ENCODE measurements around the gene CST7.
"Not testable (repeated sequence)": the region's sequence is repeated elsewhere in the genome, so short reads cannot be mapped to it uniquely, and the experiment has no call there.

The CST7 gene

GRCh38 chr20:24987873-24988835 is 39.1 kb downstream of the CST7 start:
- DNase-seq: no peak

- DNase-seq: no peak
Observed at GRCh38 chr20:24989162-24989561, 40.1 kb downstream of the CST7 start.

- no peak for DNase-seq
Observed at GRCh38 chr20:24990810-24991252, 41.8 kb downstream of the CST7 start.

GRCh38 chr20:24991897-24992486 is 42.9 kb downstream of the CST7 start:
- DNase-seq: no peak

- DNase-seq: peak; percentile 78
Observed at GRCh38 chr20:24992487-24993205, 43.6 kb downstream of the CST7 start, which contains the start of gene APMAP. Gene APMAP (minus strand): TSS chr20:24992751. CDS start chr20:24992688, 63 bp downstream.

GRCh38 chr20:24993337-24994185 is 44.5 kb downstream of the CST7 start:
- peak; percentile 62 for DNase-seq

GRCh38 chr20:24994186-24994465 is 45.1 kb downstream of the CST7 start:
- no peak for DNase-seq

- peak; percentile 74 for DNase-seq
Observed at GRCh38 chr20:24994470-24995368, 45.6 kb downstream of the CST7 start.

GRCh38 chr20:24995741-24996448 is 46.8 kb downstream of the CST7 start:
- no peak for DNase-seq

- DNase-seq: no peak
Observed at GRCh38 chr20:24996449-24997377, 47.6 kb downstream of the CST7 start.

- no peak for DNase-seq
Observed at GRCh38 chr20:24998121-24998520, 49.1 kb downstream of the CST7 start.

GRCh38 chr20:24998631-24999445 is 49.8 kb downstream of the CST7 start:
- DNase-seq: no peak

GRCh38 chr20:24999568-24999967 is 50.5 kb downstream of the CST7 start:
- no peak for DNase-seq

- DNase-seq: no peak
Observed at GRCh38 chr20:25000268-25000801, 51.3 kb downstream of the CST7 start.

- not testable (repeated sequence) for DNase-seq
Observed at GRCh38 chr20:25001323-25001722, 52.3 kb downstream of the CST7 start.

GRCh38 chr20:25003002-25003401 is 53.9 kb downstream of the CST7 start:
- DNase-seq: no peak

- DNase-seq: no peak
Observed at GRCh38 chr20:25005220-25005619, 56.2 kb downstream of the CST7 start.

- DNase-seq: no peak
Observed at GRCh38 chr20:25005661-25006060, 56.6 kb downstream of the CST7 start.
